Measurements from ENCODE around the gene VSIR.

- no peak for TF ChIP-seq CTCF (conservative IDR thresholded peaks at IDR 0.05)
- TF ChIP-seq EZH2 (IDR thresholded peaks at IDR 0.05; ENCODE audit: low read depth), result no peak
These were observed 41.5 kb downstream of the VSIR start for GRCh38 chr10:71731791-71732190.

All from PC-9 (cell line).